Measurements from ENCODE around the gene TRIM47.

TRIM47 gene

GRCh38 chr17:75840799-75841164 lies 37.6 kb downstream of the TRIM47 start:
- DNase-seq (ENCODE audit: low read depth), result no peak
- no peak for TF ChIP-seq CTCF (conservative IDR thresholded peaks at IDR 0.05; ENCODE audit: low read length)
- no peak overlapping the region for H3K4me3 ChIP-seq (ENCODE audit: low read length)

GRCh38 chr17:75839942-75840798 lies 38.2 kb downstream of the TRIM47 start:
- TF ChIP-seq CTCF (conservative IDR thresholded peaks at IDR 0.05; ENCODE audit: low read length), result no peak
- no peak for DNase-seq (ENCODE audit: low read depth)

GRCh38 chr17:75838410-75838809 lies 40.0 kb downstream of the TRIM47 start:
- no peak for TF ChIP-seq CTCF (conservative IDR thresholded peaks at IDR 0.05; ENCODE audit: low read length)
- DNase-seq (ENCODE audit: low read depth), result no peak
- H3K4me3 ChIP-seq (ENCODE audit: low read length), result no peak overlapping the region

More at GRCh38 chr17:75839942-75840798, 38.2 kb downstream of the TRIM47 start:
- H3K4me3 ChIP-seq (ENCODE audit: low read length), result no peak overlapping the region

- no peak for TF ChIP-seq CTCF (conservative IDR thresholded peaks at IDR 0.05; ENCODE audit: low read length)
- no peak overlapping the region for H3K4me3 ChIP-seq (ENCODE audit: low read length)
- DNase-seq (ENCODE audit: low read depth), result no peak
These were observed 40.5 kb downstream of the TRIM47 start for GRCh38 chr17:75837899-75838298.

GRCh38 chr17:75836605-75837004 lies 41.8 kb downstream of the TRIM47 start:
- TF ChIP-seq CTCF (conservative IDR thresholded peaks at IDR 0.05; ENCODE audit: low read length), result no peak
- DNase-seq (ENCODE audit: low read depth), result no peak
- no peak overlapping the region for H3K4me3 ChIP-seq (ENCODE audit: low read length)

- no peak overlapping the region for H3K4me3 ChIP-seq (ENCODE audit: low read length)
- TF ChIP-seq CTCF (conservative IDR thresholded peaks at IDR 0.05; ENCODE audit: low read length), result no peak
- DNase-seq (ENCODE audit: low read depth), result no peak
These were observed 42.8 kb downstream of the TRIM47 start for GRCh38 chr17:75835654-75835987.

- H3K4me3 ChIP-seq (ENCODE audit: low read length), result no peak overlapping the region
- DNase-seq (ENCODE audit: low read depth), result no peak
- no peak for TF ChIP-seq CTCF (conservative IDR thresholded peaks at IDR 0.05; ENCODE audit: low read length)
These were observed 43.3 kb downstream of the TRIM47 start for GRCh38 chr17:75834928-75835653.

Data from AG10803 (cell line).